ENCODE results near the gene ZDHHC14.
"Not testable (repeated sequence)": the region's sequence is repeated elsewhere in the genome, so short reads cannot be mapped to it uniquely, and the experiment has no call there.

The ZDHHC14 gene

GRCh38 chr6:157688960-157689599, 308.1 kb downstream of the ZDHHC14 start:
- peak; percentile 46 for DNase-seq (ENCODE audit: low read depth)

DNA sequence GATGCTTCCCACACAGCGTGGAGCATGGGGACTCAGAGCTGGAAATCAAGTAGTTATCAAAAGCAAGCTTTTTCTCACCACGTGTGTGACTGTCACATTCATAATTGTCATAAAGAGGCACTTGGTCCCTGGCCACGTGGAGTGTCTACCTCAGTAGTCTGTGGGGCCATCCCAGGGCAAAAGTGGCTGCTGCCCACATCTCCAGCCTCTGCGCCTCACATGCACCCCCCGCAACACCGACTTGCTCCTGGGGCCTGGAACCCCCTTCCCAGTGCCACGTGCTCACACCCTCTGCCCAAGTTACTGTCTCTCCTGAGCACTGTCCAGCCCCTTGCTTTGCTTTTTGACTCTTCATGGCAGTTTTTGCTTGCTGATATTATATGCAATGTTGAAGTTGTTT, 308.9 kb downstream of the ZDHHC14 start:
- no peak for DNase-seq (ENCODE audit: low read depth)

DNA sequence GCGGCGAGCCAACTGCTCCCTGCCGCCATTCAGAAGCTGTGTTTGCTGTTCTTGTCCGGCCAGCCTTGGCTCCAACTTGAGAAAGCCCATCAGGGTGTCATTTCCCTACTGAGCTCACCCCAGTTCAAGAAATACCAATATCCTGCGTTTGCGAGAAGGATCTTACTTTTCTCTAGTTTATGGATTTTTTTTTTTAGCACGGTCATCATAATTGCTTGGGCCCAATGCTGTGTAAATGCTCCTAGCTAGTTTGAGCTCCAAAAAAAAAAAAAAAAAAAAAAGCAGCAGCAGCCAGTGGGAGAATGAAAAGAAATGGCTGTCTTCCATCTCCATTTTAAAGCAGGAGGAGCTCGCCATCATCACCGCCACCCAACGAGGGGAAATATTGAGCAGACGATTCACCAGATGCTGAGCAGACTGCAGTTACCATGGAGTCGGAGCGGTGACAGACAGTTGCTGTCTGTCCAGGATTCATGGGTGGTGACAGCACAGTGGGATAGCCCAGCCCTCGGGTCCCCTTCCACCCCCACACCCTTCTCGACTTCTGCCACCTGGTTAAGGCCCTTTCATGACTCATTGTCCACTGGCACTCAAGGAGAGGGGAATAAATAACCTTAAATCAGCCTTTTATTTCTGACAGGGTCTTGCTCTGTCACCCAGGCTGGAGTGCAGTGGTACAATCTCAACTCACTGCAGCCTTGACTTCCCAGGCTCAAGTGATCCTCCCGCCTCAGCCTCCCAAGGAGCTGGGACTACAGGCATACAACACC, 309.6 kb downstream of the ZDHHC14 start:
- no peak for DNase-seq (ENCODE audit: low read depth)

GRCh38 chr6:157691621-157692020, 310.6 kb downstream of the ZDHHC14 start:
- DNase-seq (ENCODE audit: low read depth): not testable (repeated sequence)

DNA sequence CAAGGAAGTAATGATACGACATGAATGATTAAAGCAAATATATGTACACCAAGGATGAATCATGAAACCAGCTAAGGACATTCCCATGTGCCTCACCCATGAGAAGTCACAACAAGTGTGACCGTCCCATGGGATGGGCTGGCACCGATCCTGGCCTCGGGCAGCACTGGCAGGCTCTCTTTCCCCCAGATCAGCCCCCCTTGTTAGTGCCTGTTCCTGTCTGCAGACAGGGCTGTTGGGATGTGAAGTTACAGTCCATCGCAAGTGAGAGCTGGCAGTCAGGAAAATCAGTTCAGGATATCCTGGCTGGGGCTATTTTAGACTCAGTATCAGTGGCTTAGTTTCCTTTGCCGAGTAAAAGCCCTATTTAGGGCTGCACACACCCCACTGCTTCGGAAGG, 312.9 kb downstream of the ZDHHC14 start:
- no peak for DNase-seq (ENCODE audit: low read depth)

DNA sequence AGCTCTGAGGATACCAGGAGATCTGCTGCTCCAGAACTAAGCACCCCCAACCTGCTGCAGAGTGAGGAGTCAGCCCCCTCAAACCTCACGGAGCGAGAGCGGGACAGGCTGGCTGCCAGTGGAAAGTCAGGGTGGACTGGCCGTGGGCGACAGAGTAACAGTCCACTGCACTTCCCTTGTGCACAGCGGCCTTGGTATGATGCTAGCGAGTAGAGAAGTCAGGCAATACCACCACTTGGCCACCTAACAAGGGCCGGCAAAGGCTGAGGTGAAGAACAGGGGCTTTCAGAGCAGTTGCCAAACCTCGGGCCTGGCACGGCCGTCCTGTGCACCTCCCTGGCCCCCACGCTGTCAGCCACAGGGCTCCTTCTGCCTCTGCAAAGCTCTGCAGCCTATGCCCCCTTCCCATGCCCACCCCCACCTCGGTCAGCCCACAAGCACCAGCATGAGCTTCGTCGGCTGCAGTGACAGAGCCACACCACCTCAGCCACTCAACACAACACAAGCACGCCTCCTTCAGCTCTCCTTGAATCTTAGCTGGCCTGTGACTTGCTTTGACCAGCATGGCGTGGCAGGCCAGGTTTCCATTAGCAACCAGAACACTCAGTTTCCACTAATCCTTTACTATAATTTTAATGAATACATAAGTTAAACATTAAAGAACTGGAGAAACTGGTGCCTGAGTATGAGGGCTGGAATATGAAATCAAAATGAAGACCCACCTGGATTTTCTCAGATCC, 314.5 kb downstream of the ZDHHC14 start:
- no peak for DNase-seq (ENCODE audit: low read depth)

DNA sequence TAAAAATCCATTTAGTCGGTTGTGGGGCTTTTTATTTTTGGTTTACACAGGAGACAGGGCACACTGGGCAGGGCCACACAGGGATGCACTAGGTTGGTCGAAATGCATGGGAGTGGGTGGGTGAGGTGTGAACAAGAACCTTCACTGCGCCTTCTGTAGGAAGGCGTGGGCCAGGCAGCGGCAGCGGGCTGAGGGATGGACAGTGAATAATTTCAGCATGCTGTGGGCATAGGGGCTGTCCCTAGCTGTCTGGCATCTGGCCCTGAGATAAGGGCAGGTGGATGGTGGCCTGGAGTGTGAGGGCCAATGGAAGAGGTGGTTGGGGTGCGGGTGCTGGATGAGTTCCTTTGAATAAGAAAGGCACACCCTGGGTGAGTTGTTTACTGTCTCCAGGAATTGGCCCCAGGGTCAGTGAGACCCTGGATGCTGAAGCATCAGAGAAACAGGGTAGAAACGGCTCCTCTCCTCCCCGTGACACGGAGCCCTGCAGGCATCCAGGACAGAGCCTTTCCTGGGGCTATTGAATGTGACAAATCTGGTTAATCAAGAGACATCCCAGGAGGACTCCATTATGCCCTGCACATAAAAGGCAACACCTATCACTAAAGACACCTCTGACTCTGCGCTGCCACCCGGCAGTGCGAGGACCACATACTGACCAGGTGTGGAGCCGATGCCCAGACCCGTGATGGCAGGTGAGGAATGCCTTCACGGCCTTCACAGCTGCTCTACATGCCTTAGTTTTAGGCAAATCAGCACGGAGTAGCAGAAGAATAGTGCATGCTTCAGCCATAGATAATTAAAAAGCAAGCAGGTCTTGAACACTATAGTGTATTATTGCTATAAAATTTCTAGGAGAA, 319.0 kb downstream of the ZDHHC14 start:
- no peak for DNase-seq (ENCODE audit: low read depth)

DNA sequence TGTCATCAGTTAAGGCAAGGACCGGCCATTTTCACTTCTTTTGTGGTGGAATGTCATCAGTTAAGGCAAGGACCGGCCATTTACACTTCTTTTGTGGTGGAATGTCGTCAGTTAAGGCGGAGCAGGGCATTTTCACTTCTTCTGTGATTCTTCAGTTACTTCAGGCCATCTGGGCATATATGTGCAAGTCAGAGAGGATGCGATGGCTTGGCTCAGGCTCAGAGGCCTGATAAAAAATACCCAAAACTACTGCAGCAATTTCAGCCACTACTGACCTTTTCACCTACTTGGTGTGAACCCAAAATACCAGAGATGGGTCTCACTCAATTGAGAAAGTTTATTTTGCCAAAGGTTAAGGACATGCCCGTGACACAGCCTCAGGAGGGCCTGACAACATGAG, 325.4 kb downstream of the ZDHHC14 start:
- DNase-seq (ENCODE audit: low read depth): not testable (repeated sequence)

- DNase-seq (ENCODE audit: low read depth): no peak
Measured at GRCh38 chr6:157706883-157707282, 325.9 kb downstream of the ZDHHC14 start.

GRCh38 chr6:157707576-157707975, 326.6 kb downstream of the ZDHHC14 start:
- DNase-seq (ENCODE audit: low read depth): no peak

GRCh38 chr6:157708239-157708638, 327.2 kb downstream of the ZDHHC14 start:
- no peak for DNase-seq (ENCODE audit: low read depth)

DNA sequence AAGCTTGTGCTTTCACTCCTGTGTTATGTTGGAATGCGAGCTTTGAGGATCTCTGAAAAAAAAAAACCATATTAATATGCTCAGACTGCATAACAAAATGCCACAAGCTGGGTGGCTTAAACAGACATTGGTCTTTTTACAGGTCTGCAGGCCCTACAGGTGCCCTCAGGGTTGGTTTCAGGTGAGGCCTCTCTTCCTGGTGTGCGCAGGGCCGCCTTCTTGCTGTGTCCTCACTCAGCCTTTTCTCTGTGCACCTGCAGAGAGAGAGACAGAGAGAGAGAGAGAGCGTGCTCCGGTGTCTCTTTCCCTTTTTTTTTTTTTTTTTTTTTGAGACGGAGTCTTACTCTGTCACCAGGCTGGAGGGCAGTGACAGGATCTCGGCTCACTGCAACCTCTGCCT, 327.9 kb downstream of the ZDHHC14 start:
- DNase-seq (ENCODE audit: low read depth): no peak

- DNase-seq (ENCODE audit: low read depth): no peak
Measured at GRCh38 chr6:157709555-157709954, 328.6 kb downstream of the ZDHHC14 start.

GRCh38 chr6:157710604-157711003, 329.6 kb downstream of the ZDHHC14 start:
- DNase-seq (ENCODE audit: low read depth): peak; percentile 67

DNA sequence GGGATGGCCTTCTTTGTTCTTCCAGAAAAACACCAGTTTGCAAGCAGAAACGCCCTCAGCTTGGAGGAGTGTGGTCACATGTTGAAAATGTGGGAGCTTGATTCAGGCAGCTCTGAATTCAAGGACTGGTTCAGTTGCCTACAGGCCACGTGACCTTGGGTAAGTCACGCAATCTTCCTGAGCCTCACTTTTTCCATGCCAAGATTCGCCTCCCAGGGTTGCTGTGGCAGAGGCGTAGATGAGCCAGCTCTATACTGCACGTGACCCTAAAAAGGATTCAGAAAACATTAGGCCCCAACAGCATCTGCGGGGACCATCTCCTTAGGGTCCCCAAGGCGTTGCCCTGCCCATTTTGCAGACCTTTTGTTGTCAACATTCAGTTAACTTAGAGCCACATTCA, 330.1 kb downstream of the ZDHHC14 start:
- no peak for DNase-seq (ENCODE audit: low read depth)

DNA sequence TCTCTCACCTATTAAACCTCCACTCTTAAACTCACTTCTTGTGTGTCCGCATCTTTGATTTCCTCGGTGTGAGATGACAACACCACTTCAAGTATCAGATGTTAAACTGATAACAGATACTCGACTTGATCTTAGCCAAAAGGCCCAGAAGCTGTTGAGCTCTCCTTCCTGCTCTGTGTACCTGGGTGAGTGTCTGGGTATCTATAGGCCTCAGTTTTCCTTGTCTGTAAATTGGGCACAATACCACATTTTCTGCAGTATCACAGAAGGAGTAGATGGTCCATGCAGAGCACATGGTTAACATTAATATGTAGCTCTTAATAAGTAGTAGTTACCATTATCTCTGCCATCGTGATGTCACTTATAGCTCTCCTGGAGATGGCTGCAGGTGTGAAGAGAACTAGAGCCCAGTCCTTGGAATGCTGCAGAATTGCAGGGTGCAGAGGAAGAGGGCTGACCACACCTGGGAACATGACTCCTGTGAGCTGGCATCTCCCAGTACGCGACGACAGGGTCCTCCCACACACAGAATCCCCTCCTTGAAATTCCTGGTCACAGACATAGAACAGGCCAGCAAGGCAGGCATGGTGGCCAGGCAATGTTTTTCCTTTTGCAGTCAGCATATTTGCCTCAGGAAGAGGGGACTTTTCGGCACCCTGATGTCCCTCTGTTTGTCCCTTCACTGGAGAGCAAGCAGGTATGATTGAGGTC, 331.8 kb downstream of the ZDHHC14 start:
- DNase-seq (ENCODE audit: low read depth): no peak

GRCh38 chr6:157713451-157714152, 332.6 kb downstream of the ZDHHC14 start:
- DNase-seq (ENCODE audit: low read depth): no peak

GRCh38 chr6:157714153-157714490, 333.1 kb downstream of the ZDHHC14 start:
- DNase-seq (ENCODE audit: low read depth): peak; percentile 95

GRCh38 chr6:157715728-157716164, 334.8 kb downstream of the ZDHHC14 start:
- DNase-seq (ENCODE audit: low read depth): peak; percentile 99

- DNase-seq (ENCODE audit: low read depth): peak; percentile 24
Measured at GRCh38 chr6:157716251-157716995, 335.4 kb downstream of the ZDHHC14 start.
